Liver (tissue), 9 donors: Measurements from ENCODE around the gene LRGUK. TPM values are rescaled to one million over a fixed set of nuclear protein-coding genes. Genes with fewer than 3 reads are reported as not detected.

ENCODE experiments used
- DNase-seq: peaks from one replicate; pipeline ENCODE4 v3.0.0-alpha.2; 2017; ENCODE audit warnings: low spot score
- H3K27ac ChIP-seq, 2 donors: one replicate each; pipeline ENCODE4 v1.7.0; 2013; ENCODE audit warnings: inconsistent platforms in 2 of 2, low read length in 2 of 2, control low read depth in 1 of 2, low read depth in 1 of 2, mild to moderate bottlenecking in 1 of 2
- H3K27me3 ChIP-seq, 4 donors: one replicate each; pipeline versions ENCODE4 v1.6.1 to v1.7.0; 2013; ENCODE audit warnings: low read length in 3 of 4, inconsistent platforms in 1 of 4, mild to moderate bottlenecking in 1 of 4, moderate library complexity in 1 of 4; ENCODE audit not compliant: control insufficient read depth in 4 of 4, insufficient read depth in 4 of 4
- H3K36me3 ChIP-seq, 4 donors: one replicate each; pipeline versions ENCODE4 v1.6.1 to v1.7.0; 2013; ENCODE audit warnings: low read length in 3 of 4, mild to moderate bottlenecking in 3 of 4, low read depth in 1 of 4, moderate library complexity in 1 of 4; ENCODE audit not compliant: control insufficient read depth in 4 of 4, insufficient read depth in 3 of 4
- H3K4me1 ChIP-seq, 4 donors: one replicate each; pipeline versions ENCODE4 v1.6.1 to v1.7.0; 2013; ENCODE audit warnings: low read length in 3 of 4, mild to moderate bottlenecking in 3 of 4, moderate library complexity in 1 of 4; ENCODE audit not compliant: control insufficient read depth in 4 of 4, insufficient read depth in 4 of 4
- H3K4me3 ChIP-seq, 3 donors: one replicate each; pipeline versions ENCODE4 v1.6.1 to v1.7.0; 2013; ENCODE audit warnings: low read length in 3 of 3, control low read depth in 1 of 3, low read depth in 1 of 3, mild to moderate bottlenecking in 1 of 3
- H3K9ac ChIP-seq, 2 donors: one replicate each; pipeline ENCODE4 v1.7.0; 2013; ENCODE audit warnings: low read length in 2 of 2, mild to moderate bottlenecking in 2 of 2, moderate library complexity in 2 of 2, control low read depth in 1 of 2, low read depth in 1 of 2
- H3K9me3 ChIP-seq, 4 donors: one replicate each; pipeline versions ENCODE4 v1.6.1 to v1.7.0; 2013; ENCODE audit warnings: low read length in 3 of 4; ENCODE audit not compliant: control insufficient read depth in 4 of 4
- EGR1 ChIP-seq, 2 donors: IDR thresholded peaks; 2 replicates each; pipeline ENCODE4 v1.6.1; 2016 to 2018; ENCODE audit warnings: antibody characterized with exemption in 2 of 2, low read depth in 2 of 2
- FOXA2 ChIP-seq: IDR thresholded peaks from 2 replicates; pipeline ENCODE4 v1.6.1; 2016; ENCODE audit warnings: antibody characterized with exemption
- GABPA ChIP-seq, 2 donors: IDR thresholded peaks in 1 of 2; conservative IDR thresholded peaks in 1 of 2; 2 replicates each; pipeline ENCODE4 v1.6.1; 2016; ENCODE audit warnings: antibody characterized with exemption in 2 of 2, mild to moderate bottlenecking in 1 of 2, moderate library complexity in 1 of 2
- HNF4A ChIP-seq, 2 donors: conservative IDR thresholded peaks; 2 replicates each; pipeline ENCODE4 v1.6.1; 2016; ENCODE audit warnings: antibody characterized with exemption in 2 of 2, mild to moderate bottlenecking in 2 of 2
- HNF4G ChIP-seq: IDR thresholded peaks from 2 replicates; pipeline ENCODE4 v1.6.1; 2016; ENCODE audit warnings: antibody characterized with exemption
- JUND ChIP-seq, 2 donors: IDR thresholded peaks; 2 replicates each; pipeline ENCODE4 v1.6.1; 2016; ENCODE audit warnings: antibody characterized with exemption in 2 of 2
- MAX ChIP-seq: IDR thresholded peaks from 2 replicates; pipeline ENCODE4 v1.6.1; 2016; ENCODE audit warnings: antibody characterized with exemption
- NR2F2 ChIP-seq: IDR thresholded peaks from 2 replicates; pipeline ENCODE4 v1.6.1; 2016; ENCODE audit warnings: antibody characterized with exemption
- RAD21 ChIP-seq, 2 donors: IDR thresholded peaks; 2 replicates each; pipeline ENCODE4 v1.6.1; 2016; ENCODE audit warnings: antibody characterized with exemption in 2 of 2, mild to moderate bottlenecking in 2 of 2
- RXRA ChIP-seq, 2 donors: IDR thresholded peaks; 2 replicates each; pipeline ENCODE4 v1.6.1; 2017 to 2018; ENCODE audit warnings: antibody characterized with exemption in 2 of 2, mild to moderate bottlenecking in 1 of 2
- SP1 ChIP-seq: IDR thresholded peaks from 2 replicates; pipeline ENCODE4 v1.6.1; 2018; ENCODE audit warnings: antibody characterized with exemption, mild to moderate bottlenecking
- TAF1 ChIP-seq: conservative IDR thresholded peaks from 2 replicates; pipeline ENCODE4 v1.6.1; 2016; ENCODE audit warnings: antibody characterized with exemption, mild to moderate bottlenecking
- ZBTB33 ChIP-seq: IDR thresholded peaks from 2 replicates; pipeline ENCODE4 v1.6.1; 2016; ENCODE audit warnings: antibody characterized with exemption
- WGBS: extraction: QIAGEN DNeasy Blood & Tissue Kit; methylation state at CpG from one replicate; pipeline ENCODE4 v1.1.7; 2013; 5-methylcytosine and 5-hydroxymethylcytosine counted together
- polyA plus RNA-seq, 2 donors: library from polyadenylated mRNA; stranded (reverse) in 1 of 2; unstranded in 1 of 2; fragments of 200-250 nt in 1 of 2; fragments of >200 nt in 1 of 2; fragmentation: Nextera tagmentation in 1 of 2; extraction: Ambion mirVana in 1 of 2; gene quantifications; one replicate each; pipeline versions ENCODE4 v1.2.1 to v1.2.3, GENCODE V29; 2013 to 2015
- total RNA-seq, 2 donors: library from RNA; depleted of rRNA; stranded (reverse); fragments of >200 nt; gene quantifications; one replicate each; pipeline ENCODE4 v1.2.3, GENCODE V29; 2014
- TF ChIP-seq, protein P1 (sequence below): IDR thresholded peaks from 2 replicates; pipeline ENCODE4 v1.6.1; 2016; ENCODE audit warnings: antibody characterized with exemption
- TF ChIP-seq, protein P2 (sequence below): IDR thresholded peaks from 2 replicates; pipeline ENCODE4 v1.6.1; 2016; ENCODE audit warnings: antibody characterized with exemption, mild to moderate bottlenecking
- donor health status: healthy.
- donor health status: healthy.
- donor health status: healthy.
- donor health status: healthy.
- donor health status: healthy.

LRGUK gene
- total and polyA plus RNA-seq, 4 donors = 0.03 to 0.50 (median 0.12) TPM

DNA sequence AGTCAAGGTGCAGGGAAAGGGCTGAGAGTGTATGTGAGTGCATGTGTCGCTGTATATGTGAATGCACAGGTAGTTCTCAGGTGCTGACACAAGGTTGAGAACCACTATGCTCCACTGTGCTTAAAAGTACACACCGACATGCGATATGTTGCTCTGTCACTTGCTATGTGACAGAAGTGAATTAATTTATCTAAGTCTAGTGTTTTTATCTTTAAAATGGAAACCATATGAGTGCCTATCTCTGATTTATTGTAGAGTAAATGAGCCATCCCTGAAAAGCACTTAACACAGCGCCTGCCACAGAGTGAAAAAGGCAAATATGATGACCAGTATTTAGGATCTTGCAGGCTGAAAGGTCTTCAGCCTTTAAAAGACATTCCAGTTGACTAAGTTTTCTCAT lies 184.7 kb downstream of the LRGUK start:
- H3K36me3 ChIP-seq = peaks cover 0 to 3% (median 0%) of the 10 kb centered on the region in 4 donors
- H3K9ac ChIP-seq = no peak overlapping the region
- TF ChIP-seq ZBTB33 (no peak), JUND (IDR thresholded peaks at IDR 0.05) (no peak), SP1 (no peak), GABPA (IDR thresholded peaks at IDR 0.05 in 1 of 2, conservative IDR thresholded peaks at IDR 0.05 in 1 of 2) (no peak), EGR1 (IDR thresholded peaks at IDR 0.05; ENCODE audit: low read depth in 2 of 2) (no peak), RXRA (IDR thresholded peaks at IDR 0.05) (no peak), HNF4G (no peak), FOXA2 (no peak)
- TF ChIP-seq, protein P1, sequence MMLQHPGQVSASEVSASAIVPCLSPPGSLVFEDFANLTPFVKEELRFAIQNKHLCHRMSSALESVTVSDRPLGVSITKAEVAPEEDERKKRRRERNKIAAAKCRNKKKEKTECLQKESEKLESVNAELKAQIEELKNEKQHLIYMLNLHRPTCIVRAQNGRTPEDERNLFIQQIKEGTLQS = no peak
- TF ChIP-seq, protein P2, sequence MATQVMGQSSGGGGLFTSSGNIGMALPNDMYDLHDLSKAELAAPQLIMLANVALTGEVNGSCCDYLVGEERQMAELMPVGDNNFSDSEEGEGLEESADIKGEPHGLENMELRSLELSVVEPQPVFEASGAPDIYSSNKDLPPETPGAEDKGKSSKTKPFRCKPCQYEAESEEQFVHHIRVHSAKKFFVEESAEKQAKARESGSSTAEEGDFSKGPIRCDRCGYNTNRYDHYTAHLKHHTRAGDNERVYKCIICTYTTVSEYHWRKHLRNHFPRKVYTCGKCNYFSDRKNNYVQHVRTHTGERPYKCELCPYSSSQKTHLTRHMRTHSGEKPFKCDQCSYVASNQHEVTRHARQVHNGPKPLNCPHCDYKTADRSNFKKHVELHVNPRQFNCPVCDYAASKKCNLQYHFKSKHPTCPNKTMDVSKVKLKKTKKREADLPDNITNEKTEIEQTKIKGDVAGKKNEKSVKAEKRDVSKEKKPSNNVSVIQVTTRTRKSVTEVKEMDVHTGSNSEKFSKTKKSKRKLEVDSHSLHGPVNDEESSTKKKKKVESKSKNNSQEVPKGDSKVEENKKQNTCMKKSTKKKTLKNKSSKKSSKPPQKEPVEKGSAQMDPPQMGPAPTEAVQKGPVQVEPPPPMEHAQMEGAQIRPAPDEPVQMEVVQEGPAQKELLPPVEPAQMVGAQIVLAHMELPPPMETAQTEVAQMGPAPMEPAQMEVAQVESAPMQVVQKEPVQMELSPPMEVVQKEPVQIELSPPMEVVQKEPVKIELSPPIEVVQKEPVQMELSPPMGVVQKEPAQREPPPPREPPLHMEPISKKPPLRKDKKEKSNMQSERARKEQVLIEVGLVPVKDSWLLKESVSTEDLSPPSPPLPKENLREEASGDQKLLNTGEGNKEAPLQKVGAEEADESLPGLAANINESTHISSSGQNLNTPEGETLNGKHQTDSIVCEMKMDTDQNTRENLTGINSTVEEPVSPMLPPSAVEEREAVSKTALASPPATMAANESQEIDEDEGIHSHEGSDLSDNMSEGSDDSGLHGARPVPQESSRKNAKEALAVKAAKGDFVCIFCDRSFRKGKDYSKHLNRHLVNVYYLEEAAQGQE = no peak
- H3K4me3 ChIP-seq = no peak overlapping the region
- DNase-seq = no peak
- H3K27me3 ChIP-seq = no peaks in the 10 kb centered on the region
- no peak overlapping the region for H3K27ac ChIP-seq
- over 99% methylated on average over 4 of the region's 4 CpGs for WGBS
- H3K9me3 ChIP-seq = no peaks in the 10 kb centered on the region
- peaks cover 0 to 15% (median 6%) of the 10 kb centered on the region in 4 donors for H3K4me1 ChIP-seq

DNA sequence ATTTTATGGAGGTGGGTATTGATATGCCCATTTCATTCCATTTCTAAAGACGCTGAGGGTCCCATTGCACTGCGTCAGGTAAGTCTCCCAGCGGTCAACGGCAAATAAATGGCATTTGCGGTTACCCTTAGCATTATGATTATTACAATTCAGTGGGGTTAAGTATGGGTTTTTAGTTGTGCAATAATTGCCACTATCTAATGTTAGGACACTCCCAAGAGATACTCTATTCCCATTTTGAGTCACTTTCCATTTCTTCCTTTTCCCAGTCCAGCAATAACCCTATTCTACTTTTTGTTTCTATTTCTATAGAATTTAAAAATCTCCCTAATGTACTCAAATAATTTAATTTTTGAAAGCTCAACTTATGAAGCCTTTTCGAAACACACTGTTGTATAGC lies 185.6 kb downstream of the LRGUK start:
- Histone ChIP-seq H3K4me1 (peaks cover 0 to 21% (median 8%) of the 10 kb centered on the region in 4 donors), H3K27ac (no peak overlapping the region), H3K36me3 (peaks cover 0 to 1% (median 0%) of the 10 kb centered on the region in 4 donors), H3K27me3 (no peaks in the 10 kb centered on the region), H3K4me3 (no peak overlapping the region), H3K9ac (no peak overlapping the region), H3K9me3 (no peaks in the 10 kb centered on the region)
- no peak for DNase-seq
- WGBS = 89% methylated on average over 6 of the region's 6 CpGs
- no peak for TF ChIP-seq EGR1 (IDR thresholded peaks at IDR 0.05; ENCODE audit: low read depth in 2 of 2)
- TF ChIP-seq HNF4A (conservative IDR thresholded peaks at IDR 0.05) = no peak
- no peak for TF ChIP-seq RAD21 (IDR thresholded peaks at IDR 0.05)
- TF ChIP-seq TAF1 = no peak
- no peak for TF ChIP-seq ZBTB33
- TF ChIP-seq, protein P1 = no peak
- TF ChIP-seq MAX = no peak
- no peak for TF ChIP-seq NR2F2
